Measurements from ENCODE around the gene CARM1. TPM values are rescaled to one million over a fixed set of nuclear protein-coding genes. Genes with fewer than 3 reads are reported as not detected.

The CARM1 gene
- total RNA-seq, 1 experiment from 2014 or later: 103 TPM

GRCh38 chr19:10907925-10908324, 36.6 kb downstream of the CARM1 start:
- no peak overlapping the region for H3K4me3 ChIP-seq (replicated peaks in 1 of 2; ENCODE audit: low read depth in 1 of 2, low read length in 2 of 2)
- no peaks in the 10 kb centered on the region for H3K9me2 ChIP-seq (ENCODE audit: insufficient read depth)
- intact Hi-C loops (cut with micrococcal nuclease): no loop called here
- H3K4me2 ChIP-seq (ENCODE audit: low read length): no peak overlapping the region
- peaks cover 16 to 24% of the 10 kb centered on the region in 2 experiments; a peak in 3 of 4 replicates for H3K36me3 ChIP-seq (ENCODE audit: control insufficient read depth in 1 of 2, insufficient read depth in 2 of 2, low read length in 2 of 2)
- CTCF ChIA-PET: no interaction called here
- no peak overlapping the region for H3K27ac ChIP-seq (ENCODE audit: low read depth, low read length)
- RAD21 ChIA-PET (ENCODE audit: low non-redundant PET in 1 of 2, low total read pairs in 2 of 2, uncharacterized antibody in 2 of 2, unreplicated experiment in 2 of 2): no interaction called here
- no peak overlapping the region for H3K9ac ChIP-seq (ENCODE audit: low read length)
- H3K4me1 ChIP-seq (ENCODE audit: control insufficient read depth in 1 of 2, insufficient read depth in 2 of 2, low read length in 2 of 2): peaks cover 0 to 12% of the 10 kb centered on the region in 2 experiments
- DNase-seq (ENCODE audit: low read depth, low spot score): no peak
- H2AFZ ChIP-seq (ENCODE audit: low read depth, low read length, poor library complexity, severe bottlenecking): no peak overlapping the region
- ATAC-seq: no peak
- H3K79me2 ChIP-seq (ENCODE audit: insufficient read depth, low read length): peaks cover 21% of the 10 kb centered on the region
- H3K27me3 ChIP-seq (ENCODE audit: insufficient read depth, low read length): no peaks in the 10 kb centered on the region
- no peak for TF ChIP-seq EGR1 (IDR thresholded peaks at IDR 0.05; ENCODE audit: low read depth)
- no peak for TF ChIP-seq RAD21 (IDR thresholded peaks at IDR 0.05; ENCODE audit: low read depth)
- TF ChIP-seq, protein P1, sequence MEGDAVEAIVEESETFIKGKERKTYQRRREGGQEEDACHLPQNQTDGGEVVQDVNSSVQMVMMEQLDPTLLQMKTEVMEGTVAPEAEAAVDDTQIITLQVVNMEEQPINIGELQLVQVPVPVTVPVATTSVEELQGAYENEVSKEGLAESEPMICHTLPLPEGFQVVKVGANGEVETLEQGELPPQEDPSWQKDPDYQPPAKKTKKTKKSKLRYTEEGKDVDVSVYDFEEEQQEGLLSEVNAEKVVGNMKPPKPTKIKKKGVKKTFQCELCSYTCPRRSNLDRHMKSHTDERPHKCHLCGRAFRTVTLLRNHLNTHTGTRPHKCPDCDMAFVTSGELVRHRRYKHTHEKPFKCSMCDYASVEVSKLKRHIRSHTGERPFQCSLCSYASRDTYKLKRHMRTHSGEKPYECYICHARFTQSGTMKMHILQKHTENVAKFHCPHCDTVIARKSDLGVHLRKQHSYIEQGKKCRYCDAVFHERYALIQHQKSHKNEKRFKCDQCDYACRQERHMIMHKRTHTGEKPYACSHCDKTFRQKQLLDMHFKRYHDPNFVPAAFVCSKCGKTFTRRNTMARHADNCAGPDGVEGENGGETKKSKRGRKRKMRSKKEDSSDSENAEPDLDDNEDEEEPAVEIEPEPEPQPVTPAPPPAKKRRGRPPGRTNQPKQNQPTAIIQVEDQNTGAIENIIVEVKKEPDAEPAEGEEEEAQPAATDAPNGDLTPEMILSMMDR (IDR thresholded peaks at IDR 0.05 in 2 of 3, conservative IDR thresholded peaks at IDR 0.05 in 1 of 3; ENCODE audit: borderline replicate concordance in 1 of 3, insufficient read depth in 1 of 3, low read depth in 2 of 3, low read length in 2 of 3): no peak
- TF ChIP-seq, protein P2, sequence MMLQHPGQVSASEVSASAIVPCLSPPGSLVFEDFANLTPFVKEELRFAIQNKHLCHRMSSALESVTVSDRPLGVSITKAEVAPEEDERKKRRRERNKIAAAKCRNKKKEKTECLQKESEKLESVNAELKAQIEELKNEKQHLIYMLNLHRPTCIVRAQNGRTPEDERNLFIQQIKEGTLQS (IDR thresholded peaks at IDR 0.05): no peak
- TF ChIP-seq CBX3 (IDR thresholded peaks at IDR 0.05; ENCODE audit: low read depth): no peak
- no peak for TF ChIP-seq YY1 (IDR thresholded peaks at IDR 0.05; ENCODE audit: extremely low read depth, insufficient replicate concordance, low read depth, low read length)
- no peaks in the 10 kb centered on the region for H3K9me3 ChIP-seq (ENCODE audit: control insufficient read depth in 1 of 2, insufficient read depth in 1 of 2, low read depth in 1 of 2, low read length in 2 of 2)
- H4K20me1 ChIP-seq (ENCODE audit: insufficient read depth): no peaks in the 10 kb centered on the region
- POLR2A ChIA-PET: no interaction called here
- BruUV-seq (replicated peaks): no TSS peak

DNA sequence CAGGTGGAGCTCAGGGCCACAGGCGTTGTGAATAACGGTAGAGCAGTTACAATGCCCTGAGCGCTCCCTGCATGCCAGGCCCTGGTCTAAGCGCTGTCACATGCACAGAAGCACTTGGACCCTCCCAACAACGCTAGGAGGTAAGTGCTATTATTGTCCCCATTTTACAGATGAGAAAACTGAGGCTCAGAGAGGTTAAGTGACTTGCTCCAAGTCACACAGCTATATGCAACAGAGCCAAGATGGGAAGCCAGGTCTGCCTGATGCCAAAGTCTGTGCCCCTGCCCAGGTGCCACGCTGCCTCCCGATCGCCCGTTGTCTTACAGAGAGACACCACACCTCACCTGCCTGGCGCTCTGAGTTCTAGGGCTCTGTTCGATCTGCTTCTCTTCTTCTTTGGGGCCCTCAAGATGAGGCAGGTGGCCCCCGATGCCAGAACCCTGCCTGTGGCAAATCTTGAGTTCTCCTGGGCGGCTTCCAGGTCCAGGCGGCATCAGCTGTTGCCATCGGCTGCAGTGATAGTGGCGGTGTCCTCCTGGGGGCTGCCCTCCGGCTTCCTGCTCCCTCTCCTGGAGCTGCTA, 37.1 kb downstream of the CARM1 start:
- no peaks in the 10 kb centered on the region for H4K20me1 ChIP-seq (ENCODE audit: insufficient read depth)
- no peaks in the 10 kb centered on the region for H3K9me3 ChIP-seq (ENCODE audit: control insufficient read depth in 1 of 2, insufficient read depth in 1 of 2, low read depth in 1 of 2, low read length in 2 of 2)
- ChIA-PET RAD21 (ENCODE audit: low non-redundant PET in 1 of 2, low total read pairs in 2 of 2, uncharacterized antibody in 2 of 2, unreplicated experiment in 2 of 2) (no interaction called here), CTCF (no interaction called here), POLR2A (no interaction called here)
- no peak overlapping the region for H3K9ac ChIP-seq (ENCODE audit: low read length)
- no peak overlapping the region for H3K4me2 ChIP-seq (ENCODE audit: low read length)
- peaks cover 16 to 24% of the 10 kb centered on the region in 2 experiments; a peak in 3 of 4 replicates for H3K36me3 ChIP-seq (ENCODE audit: control insufficient read depth in 1 of 2, insufficient read depth in 2 of 2, low read length in 2 of 2)
- no peak overlapping the region for H3K27ac ChIP-seq (ENCODE audit: low read depth, low read length)
- no peaks in the 10 kb centered on the region for H3K27me3 ChIP-seq (ENCODE audit: insufficient read depth, low read length)
- H2AFZ ChIP-seq (ENCODE audit: low read depth, low read length, poor library complexity, severe bottlenecking): no peak overlapping the region
- ATAC-seq (no peak), DNase-seq (ENCODE audit: low read depth, low spot score) (no peak)
- H3K4me1 ChIP-seq (ENCODE audit: control insufficient read depth in 1 of 2, insufficient read depth in 2 of 2, low read length in 2 of 2): peaks cover 0 to 6% of the 10 kb centered on the region in 2 experiments; a peak in 3 of 4 replicates
- TF ChIP-seq MAX (IDR thresholded peaks at IDR 0.05) (no peak), FOSL1 (IDR thresholded peaks at IDR 0.05; ENCODE audit: low read depth) (no peak)
- H3K79me2 ChIP-seq (ENCODE audit: insufficient read depth, low read length): peaks cover 15% of the 10 kb centered on the region; the same call in 1 of the 2 replicates
- BruUV-seq (replicated peaks): no TSS peak
- H3K9me2 ChIP-seq (ENCODE audit: insufficient read depth): no peaks in the 10 kb centered on the region
- no peak overlapping the region for H3K4me3 ChIP-seq (replicated peaks in 1 of 2; ENCODE audit: low read depth in 1 of 2, low read length in 2 of 2)
- intact Hi-C loops (cut with micrococcal nuclease): no loop called here
